ENCODE results near the gene ERC2.

The ERC2 gene

DNA sequence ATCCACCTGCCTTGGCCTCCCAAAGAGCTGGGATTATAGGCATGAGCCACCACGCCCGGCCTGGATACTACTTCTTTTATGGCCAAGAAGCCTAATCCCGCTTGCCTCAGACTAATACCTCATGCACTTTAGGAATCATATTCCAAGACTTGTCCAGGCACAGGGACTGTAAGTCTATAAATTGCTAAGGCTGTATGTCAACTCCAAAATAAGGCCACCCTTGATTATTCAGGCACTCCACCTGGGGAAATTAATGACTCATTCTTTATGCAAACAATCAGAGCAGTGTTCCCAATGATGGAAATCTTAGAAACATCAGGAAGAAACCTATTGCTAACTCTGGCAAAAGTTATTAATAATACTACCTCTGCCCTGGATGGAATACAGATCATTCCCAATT, 98.4 kb downstream of the ERC2 start:
- in situ Hi-C loops (cut with MboI; ENCODE audit: low sequenced_read_pairs) = no loop called here

DNA sequence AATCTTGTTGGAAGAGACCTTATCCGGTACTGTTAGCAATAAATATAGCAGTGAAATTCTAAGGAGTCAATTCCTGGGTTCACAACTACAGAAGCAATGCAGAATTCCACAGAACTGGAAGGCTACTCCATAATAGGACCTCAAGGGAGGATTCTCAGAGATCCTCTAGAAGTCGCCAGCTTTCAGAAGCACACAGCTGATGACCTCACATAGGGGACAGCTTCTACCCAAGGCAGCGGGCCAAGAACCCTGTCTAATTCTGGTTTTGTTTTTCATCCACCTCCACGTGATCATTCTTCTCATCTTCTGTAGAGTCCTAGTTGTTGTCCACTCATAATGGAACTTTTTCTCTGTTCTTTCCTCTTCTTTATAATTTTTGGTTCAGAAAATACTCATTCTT, 99.4 kb downstream of the ERC2 start:
- in situ Hi-C loops (cut with MboI; ENCODE audit: low sequenced_read_pairs) = no loop called here

DNA sequence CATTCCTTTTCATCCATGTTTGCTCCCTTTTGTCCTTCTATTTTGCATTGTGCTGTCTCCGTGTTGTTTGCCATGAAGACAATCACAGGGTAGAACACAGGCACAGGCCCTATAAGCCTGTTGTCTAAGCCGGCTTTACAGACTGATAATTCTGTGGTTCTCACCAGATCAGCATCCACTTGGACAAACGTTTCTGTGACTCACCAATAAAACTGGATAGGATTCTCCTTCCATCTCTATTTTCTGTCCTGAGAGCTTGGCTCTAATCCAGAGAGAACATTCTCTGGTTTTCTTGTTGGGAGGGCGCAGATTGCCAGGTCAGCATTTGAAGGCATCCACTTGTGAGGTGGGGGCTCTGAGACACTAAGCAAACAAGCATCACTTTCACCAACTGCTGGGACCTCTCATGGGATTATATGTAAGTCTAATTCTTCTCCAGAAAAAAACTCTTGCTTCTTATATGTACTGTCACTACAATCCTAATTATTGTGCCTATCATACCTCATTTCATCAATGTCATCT, 101.6 kb downstream of the ERC2 start:
- in situ Hi-C loops (cut with MboI; ENCODE audit: low sequenced_read_pairs) = no loop called here

DNA sequence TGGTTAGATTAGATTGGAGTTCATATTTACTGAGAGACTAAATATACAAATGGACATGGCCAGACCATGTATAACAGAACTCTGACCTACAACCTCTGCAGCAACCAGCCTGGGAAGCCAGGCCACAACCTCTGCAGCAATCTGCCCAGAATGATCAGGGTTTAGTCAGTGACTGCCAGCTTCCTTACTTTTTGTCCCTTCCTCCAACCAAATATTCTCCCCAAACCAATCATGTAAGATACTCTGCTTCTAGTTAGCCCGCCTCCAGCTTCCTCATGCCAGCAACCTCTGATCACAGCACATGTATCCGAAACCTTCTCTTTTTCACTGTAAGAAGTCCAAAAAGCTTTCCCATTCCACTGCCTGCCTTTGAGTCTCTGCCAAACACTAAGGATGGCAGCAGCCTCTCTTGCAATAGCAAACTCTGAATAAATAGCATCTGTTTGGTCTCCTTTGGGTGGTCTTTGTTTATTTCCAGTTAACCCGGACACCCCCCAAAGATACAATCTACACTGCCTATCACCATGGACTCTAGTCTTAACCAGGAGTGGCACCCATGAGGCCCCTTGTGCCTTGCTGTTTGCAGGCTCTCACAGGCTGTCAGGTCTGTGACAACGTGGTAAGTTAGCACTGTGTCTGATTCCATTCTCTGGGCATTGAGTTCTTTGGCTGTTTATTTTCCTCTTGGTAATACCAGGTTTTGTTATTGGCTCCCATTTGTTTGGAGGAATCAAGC, 102.2 kb downstream of the ERC2 start:
- in situ Hi-C loops (cut with MboI; ENCODE audit: low sequenced_read_pairs) = no loop called here

DNA sequence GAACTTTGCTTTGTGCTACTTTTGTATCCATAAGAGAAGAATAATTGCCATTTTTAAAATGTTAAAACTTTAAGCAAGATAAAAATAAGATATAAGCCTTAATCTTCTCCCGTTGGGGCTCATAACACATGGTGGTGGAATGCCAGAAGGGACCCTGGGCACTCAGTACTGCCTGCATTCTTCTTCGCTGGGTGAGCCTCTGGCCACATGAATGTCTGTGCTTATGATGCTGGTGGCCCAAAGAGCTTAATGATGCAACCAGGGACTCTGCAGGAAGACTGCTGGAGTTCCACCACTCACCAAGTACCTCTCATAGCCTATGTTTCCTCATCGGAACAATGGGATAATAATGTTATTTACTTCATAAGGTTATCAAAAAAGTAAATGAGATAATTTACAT, 103.6 kb downstream of the ERC2 start:
- in situ Hi-C loops (cut with MboI; ENCODE audit: low sequenced_read_pairs) = no loop called here

DNA sequence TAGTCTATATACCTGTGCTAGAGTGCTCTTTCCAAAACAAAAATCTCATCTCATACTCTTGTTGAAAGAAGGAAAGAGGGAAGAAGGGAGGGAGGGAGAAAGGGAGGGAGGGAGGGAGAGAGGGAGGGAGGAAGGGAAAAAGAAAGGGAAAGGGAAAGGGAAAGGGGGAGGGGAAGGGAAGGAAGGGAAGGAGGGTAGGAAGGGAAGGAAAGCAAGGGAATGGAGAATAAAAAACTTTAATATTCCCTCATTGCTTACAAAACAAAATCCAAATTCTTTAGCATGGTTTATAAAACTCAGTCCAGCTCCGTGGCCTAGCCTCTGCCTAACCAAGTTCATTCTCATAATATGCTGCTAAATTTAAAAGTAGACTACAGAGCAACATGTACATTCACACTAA, 104.5 kb downstream of the ERC2 start:
- in situ Hi-C loops (cut with MboI; ENCODE audit: low sequenced_read_pairs) = no loop called here

DNA sequence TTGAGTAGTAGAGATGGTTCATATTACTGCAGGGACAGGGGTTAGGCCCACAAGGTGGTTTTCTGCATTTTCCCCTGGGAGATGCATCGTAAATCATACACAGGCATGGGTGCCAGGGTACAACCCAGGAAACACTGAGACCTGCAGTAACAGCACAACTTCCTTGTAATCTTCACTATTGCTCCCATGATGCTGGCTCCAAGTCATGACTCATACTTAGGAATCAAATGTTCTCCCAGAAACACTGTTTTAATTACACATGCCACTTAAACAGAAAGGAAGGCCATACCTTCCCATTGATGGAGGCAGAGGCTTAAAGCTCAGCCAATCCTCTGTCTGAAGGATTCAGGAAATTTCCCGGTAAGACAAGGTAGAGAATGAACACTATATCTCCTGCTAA, 106.5 kb downstream of the ERC2 start:
- in situ Hi-C loops (cut with MboI; ENCODE audit: low sequenced_read_pairs) = no loop called here

DNA sequence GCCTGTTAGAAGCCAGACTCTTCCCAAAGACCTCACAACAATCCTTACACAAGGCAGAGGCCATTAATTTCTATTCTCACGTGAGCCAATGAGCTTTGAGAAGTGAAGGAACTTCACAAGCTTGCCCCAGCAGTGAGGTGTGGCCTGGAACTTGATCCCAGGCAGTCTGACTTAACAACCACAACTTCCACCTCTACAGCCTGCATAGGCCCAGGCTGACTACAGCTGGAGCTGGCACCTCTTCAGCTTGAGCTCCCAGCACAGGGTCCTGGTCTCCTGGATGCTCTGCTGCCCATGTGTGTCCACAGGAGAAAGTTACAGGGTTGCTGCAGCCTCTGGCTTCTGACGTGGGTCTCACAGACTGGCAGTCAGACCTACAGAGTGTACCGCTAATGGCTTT, 111.0 kb downstream of the ERC2 start:
- in situ Hi-C loops (cut with MboI; ENCODE audit: low sequenced_read_pairs) = no loop called here

DNA sequence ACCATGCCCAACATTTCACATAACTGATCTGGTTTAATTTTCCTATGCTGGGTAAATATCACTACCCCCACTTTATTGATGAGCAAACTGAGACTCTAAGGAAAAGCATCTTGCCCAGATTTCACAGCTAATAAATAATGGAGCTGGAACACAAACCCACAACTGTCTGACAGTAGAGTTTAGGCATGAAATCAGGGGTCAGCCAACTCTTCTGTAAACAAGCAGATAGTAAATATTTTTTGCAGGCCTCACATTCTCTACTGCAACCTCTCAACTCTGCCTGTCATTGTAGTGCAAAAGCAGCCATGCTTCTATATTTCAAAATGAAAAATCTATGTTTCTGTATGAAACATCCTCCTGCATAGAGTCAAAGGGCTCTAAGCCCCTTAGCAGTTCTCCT, 111.5 kb downstream of the ERC2 start:
- in situ Hi-C loops (cut with MboI; ENCODE audit: low sequenced_read_pairs) = no loop called here

DNA sequence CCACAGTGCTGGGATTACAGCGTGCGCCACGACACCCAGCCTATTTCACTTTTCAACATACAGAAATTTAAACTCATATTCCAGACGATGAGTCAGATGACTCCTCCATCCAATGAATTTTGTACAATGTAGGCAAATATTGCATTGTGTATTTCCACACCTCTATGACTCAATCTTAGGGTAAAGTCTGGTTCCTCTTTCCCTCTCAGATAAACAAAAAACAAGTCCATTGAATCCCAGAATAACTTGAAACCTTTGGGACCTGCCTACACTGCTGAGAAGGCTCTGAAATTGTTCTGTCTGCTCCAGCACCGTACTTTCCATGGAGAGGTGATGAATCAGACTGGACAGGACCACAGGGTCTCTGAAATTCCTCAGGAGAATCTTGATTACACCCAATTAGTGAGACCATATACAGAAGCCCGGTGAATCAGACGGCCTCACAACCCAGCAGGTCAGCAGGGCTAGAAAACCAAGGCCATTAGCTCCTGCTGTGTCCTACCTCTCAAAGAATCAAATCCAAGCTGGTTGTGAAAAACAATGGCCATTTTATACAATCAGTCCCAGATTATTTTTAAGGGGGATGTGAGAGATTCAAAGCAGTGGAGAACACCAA, 112.6 kb downstream of the ERC2 start:
- in situ Hi-C loops (cut with MboI; ENCODE audit: low sequenced_read_pairs) = no loop called here

DNA sequence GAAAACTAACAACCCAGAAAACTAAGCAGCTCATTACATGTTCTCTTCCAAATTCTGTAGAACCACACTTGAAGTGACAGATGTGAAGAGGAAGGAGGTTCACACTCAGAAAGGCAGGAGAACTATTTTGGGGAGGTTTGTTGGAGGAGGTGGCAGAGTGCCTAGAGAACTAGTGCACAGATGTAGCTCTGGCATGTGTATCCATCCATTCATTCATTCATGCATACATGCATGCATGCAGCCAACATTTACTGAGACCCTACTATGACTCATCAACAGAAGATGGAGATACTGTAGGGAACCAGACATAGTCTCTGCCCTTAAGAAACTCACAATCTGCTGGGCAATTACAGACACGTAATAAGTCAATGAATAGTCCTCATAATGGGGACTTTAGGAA, 116.7 kb downstream of the ERC2 start:
- in situ Hi-C loops (cut with MboI; ENCODE audit: low sequenced_read_pairs) = no loop called here

DNA sequence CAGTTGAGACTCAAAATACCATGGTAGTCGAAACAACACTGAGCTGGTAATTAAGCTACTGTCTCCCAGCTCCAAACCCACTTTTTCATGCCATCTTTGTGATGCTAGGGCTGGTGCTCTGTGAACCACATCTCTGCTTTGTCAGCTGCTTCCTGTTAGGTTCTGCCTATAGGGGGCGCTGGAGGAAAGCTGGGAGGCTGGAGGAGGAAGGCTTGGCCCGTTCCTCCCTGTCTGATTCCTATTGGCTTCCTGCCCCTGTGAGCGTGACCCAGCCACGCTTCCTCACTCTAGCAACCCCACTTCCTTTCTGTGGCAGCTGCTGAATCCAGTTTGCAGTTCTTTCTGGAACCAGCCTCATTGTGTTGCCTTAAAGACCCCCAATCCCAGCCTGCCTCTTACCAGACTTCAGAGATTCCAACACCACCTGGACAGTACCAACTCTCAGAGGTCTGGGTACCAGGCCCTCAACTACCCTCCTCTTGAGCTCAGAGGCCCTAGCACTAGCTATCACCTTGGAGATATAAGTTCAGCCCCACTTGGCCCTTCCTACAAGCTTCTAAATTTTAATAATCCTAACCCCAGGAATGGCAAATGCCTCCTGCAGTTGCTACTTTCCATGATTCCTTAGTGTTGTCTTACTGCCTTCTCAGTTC, 120.9 kb downstream of the ERC2 start:
- in situ Hi-C loops (cut with MboI; ENCODE audit: low sequenced_read_pairs) = no loop called here

DNA sequence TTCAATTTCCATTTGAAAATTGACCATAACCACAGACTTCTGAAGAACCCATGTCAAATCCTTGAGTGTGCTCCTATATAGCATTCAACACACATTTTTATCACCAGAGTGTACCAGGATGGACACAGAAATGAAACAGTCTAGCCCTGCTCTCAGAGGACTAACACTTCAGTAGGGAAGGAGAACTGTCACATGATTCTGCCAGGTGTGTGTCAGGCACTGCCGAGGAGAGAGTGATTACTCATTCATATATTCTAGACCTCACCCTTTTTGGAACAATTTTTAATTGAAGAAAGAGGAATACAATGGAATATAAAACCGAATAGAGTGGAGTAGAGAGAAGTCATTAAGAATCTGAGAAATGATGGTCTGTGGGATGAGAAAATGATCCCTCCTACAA, 125.8 kb downstream of the ERC2 start:
- in situ Hi-C loops (cut with MboI; ENCODE audit: low sequenced_read_pairs) = no loop called here

DNA sequence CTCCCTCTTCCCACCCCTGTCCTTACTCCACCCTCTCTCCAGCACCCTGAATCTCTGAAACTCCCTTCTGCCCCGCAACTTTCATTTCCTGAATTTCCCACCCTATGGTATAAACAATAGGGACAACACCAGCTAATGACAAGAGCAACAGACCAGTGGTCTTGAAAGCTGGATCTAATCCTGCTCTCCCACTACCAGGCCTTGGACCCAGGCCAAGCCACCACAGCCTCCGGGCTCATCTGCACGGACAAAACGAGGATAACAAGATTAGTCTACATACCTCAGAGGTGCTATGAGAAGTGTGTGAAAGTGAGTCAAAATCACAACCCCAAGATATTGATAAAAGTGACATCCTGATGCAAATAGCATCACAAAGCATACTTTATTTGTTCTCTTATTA, 128.6 kb downstream of the ERC2 start:
- in situ Hi-C loops (cut with MboI; ENCODE audit: low sequenced_read_pairs) = no loop called here

DNA sequence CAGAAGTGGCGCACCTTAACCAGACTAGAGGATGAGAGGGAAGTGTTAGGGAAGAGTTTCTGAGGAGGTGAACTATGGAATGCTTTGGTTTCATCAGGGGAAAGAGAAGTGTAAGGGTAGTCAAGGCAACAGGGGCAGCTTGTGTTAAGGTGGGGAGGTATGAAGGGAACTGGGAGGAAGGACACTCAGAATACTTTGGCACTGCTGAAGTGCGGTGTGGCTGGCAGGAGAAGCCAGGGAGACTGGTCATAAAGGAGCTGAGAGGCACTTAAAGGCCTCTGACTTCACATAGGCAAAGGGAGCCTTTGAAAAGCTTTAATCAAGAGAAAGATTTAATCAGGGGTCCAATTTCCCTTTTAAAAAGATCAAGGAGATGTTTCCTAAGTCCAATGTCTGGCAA, 129.0 kb downstream of the ERC2 start:
- in situ Hi-C loops (cut with MboI; ENCODE audit: low sequenced_read_pairs) = no loop called here

DNA sequence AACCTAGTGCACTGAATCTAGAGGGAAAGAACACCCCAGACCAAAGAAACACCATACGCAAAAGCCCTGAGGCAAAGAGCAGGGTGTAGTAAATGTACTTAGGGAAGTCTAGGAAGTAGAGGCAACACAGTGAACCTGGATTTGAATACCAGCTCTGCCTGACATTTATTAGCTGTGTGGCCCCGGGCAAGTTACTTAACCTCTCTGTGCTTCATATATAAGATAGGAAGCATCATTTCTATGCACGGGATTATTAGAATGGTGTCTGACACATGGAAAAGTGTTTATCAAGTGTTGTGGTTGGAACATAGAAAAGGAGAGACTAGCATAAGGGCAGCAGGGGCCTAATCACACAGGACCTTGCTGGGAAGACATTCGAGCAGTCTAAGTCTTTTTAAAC, 132.2 kb downstream of the ERC2 start:
- in situ Hi-C loops (cut with MboI; ENCODE audit: low sequenced_read_pairs) = no loop called here

DNA sequence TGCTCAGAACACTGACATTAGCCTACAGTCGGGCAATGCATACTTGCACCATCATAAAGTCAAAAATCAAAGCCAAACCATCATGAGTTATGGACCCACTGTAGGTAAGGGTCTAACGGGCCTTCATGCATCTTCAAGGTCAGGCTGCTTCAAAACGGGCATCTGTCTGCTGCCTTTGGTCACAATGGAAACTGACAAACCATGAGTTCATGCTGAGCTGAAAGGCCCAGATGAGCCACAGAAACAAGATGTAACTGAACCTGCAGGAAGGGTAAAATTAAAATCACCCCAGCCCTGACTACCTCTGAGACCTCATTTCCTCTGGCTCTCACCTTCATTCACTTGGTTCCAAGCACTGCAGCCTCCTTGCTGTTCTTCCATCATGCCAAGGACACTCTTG, 143.8 kb downstream of the ERC2 start:
- in situ Hi-C loops (cut with MboI; ENCODE audit: low sequenced_read_pairs) = no loop called here

DNA sequence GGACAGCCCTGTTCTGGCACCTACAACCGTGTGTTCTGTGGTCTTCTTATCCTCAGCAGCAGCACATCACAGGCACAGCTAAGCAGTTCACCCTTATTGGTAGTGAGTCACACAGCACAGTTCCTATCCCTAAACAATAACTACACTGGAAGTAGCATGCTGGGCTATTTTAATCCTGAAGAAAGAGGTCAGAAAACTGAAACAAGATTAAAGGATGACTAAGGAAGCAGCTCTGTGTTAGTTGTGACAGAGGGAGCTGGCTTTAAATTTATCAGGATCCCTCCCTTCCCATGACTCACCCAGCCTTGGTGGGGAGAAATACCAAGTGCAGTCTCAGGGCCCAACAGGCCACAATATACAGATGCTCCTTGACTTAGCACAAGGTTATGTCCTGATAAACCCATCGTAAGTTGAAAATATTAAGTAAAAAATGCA, 144.3 kb downstream of the ERC2 start:
- in situ Hi-C loops (cut with MboI; ENCODE audit: low sequenced_read_pairs) = no loop called here

DNA sequence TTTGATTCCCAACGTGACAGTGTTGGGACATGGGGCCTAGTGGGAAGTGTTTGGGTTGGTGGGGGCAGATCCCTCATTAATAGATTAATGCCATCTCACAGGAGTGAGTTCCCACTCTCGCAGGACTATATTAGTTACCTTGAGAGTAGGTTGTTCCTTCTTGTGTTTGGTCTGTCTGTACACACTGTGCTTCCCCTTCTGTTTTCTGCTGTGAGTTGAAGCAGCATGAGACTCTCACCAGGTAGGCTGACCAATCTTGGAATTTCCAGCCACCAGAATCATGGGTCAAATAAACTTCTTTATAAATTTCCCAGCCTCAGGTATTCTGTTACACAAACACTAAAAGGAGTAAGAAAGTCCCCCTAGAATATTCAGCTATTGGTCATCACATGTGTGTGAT, 145.4 kb downstream of the ERC2 start:
- in situ Hi-C loops (cut with MboI; ENCODE audit: low sequenced_read_pairs) = no loop called here

DNA sequence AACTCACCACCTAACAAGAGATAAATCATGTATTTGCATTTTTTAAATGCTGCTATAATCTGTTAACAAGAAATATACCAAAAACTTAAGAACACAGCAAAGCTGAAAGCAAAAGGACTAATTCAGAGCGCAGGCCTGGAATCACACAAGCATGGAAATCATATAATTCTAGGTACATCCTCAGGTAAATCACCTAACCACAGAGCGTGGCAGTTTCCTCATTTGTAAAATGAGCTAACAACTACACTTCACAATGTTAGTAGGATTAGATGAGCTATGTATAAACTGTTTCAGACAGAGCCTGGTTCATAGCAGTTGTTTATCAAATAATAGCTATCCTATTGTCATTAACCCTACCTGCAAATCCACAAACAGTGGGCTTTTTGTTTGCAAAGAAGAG, 146.4 kb downstream of the ERC2 start:
- in situ Hi-C loops (cut with MboI; ENCODE audit: low sequenced_read_pairs) = no loop called here

DNA sequence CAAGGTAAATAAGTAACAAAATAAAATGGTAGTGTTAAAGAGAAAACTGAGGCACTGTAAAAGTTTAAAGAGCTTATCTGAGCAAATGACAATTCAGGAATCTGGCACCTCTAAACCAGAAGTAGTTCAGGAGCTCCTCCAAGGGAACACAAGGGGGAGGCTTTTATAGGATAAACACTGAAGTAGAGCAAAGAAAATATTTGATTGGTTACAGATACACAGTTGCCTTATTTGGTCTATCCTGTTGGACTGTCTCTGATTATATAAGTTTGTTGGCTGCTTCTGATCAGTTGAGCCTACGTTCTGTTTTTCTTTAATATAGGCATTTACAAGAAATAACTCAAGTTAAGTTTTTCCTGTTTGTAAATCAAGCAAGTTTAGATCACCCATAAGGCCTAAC, 146.9 kb downstream of the ERC2 start:
- in situ Hi-C loops (cut with MboI; ENCODE audit: low sequenced_read_pairs) = no loop called here

DNA sequence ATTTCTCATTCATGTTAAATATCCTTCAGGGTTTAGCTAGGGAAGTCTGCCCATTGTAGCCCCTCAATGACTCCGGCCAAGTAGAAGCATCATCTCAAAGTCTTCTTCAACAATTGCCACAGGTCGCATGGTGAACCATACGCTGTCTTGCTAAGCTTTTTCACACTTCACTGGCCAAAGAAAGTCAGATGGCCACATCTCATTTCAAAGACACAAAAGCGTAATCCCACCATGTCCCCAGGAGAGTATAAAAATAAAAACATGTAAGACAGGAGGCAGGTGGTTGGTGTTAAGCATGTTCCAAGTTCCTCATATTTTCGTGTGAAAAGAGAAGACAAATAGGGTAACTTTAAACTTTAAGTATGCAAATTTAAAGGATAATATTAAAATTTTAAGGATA, 147.4 kb downstream of the ERC2 start:
- in situ Hi-C loops (cut with MboI; ENCODE audit: low sequenced_read_pairs) = no loop called here
